HG02610 (cell line): ENCODE measurements around the gene PTCH2.
"Not testable (repeated sequence)": the region's sequence is repeated elsewhere in the genome, so short reads cannot be mapped to it uniquely, and the experiment has no call there.

ENCODE experiments used
- ATAC-seq: cut with Tn5 transposase; IDR thresholded peaks from one replicate; pipeline ENCODE4 v1.9.1; 2021; ENCODE audit warnings: mild to moderate bottlenecking, moderate library complexity; ENCODE audit not compliant: unreplicated experiment

Gene PTCH2

GRCh38 chr1:44839576-44839975 lies 3.5 kb downstream of the PTCH2 start:
- ATAC-seq: no peak

DNA sequence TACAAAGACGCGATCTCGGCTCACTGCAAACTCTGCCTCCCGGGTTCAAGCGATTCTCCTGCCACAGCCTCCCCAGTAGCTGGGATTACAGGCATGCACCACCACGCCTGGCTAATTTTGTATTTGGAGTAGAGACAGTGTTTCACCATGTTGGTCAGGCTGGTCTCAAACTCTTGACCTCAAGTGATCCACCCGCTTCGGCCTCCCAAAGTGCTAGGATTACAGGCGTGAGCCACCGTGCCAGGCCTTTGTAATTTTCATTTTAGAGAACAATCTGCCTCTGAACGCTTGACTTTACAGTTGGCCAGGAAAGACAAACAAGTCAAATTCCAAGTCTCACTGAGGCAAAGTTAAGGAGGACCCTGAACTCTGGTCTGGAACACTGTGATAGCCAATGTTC lies 4.8 kb downstream of the PTCH2 start:
- not testable (repeated sequence) for ATAC-seq

DNA sequence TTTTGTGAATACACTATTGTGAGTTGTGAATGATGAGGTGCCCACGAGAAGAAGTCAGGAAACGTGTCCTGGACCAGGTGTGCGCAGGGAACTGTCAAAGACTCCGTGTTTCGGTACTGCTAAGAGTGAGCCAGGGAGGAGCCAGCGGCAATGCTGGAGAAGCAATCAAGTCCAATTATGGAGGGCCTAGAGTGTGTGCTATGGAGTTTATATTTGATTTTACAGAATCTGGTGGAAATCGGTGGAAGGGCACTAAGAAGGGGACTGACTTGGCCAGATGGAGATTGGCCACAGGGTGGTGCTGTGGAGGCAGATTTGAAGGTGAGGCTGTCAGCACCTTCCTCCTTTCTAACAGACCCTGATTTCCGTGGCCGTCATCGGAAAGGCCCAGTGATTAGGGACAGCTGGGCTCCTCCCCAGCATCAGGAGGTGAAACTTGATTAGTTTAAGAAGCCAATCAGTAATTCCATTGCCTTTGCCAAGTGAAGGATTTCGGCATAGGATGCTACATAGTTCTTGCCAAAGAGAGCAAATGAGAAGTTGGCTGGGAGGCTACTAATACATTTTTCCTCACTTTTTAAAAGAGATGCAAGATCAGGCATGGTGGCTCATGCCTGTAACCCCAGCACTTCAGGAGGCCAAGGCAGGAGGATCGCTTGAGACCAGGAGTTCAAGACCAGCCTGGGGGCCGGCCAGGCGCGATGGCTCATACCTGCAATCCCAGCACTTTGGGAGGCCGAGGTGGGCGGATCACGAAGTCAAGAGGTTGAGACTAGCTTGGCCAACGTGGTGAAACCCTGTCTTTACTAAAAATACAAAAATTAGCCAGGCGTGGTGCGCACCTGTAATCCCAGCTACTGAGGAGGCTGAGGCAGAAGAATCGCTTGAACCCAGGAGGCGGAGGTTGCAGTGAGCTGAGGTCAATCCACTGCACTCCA lies 7.0 kb downstream of the PTCH2 start:
- peak; percentile 62 for ATAC-seq

GRCh38 chr1:44834328-44834727 lies 8.7 kb downstream of the PTCH2 start:
- ATAC-seq: no peak

GRCh38 chr1:44832056-44832705 lies 10.9 kb downstream of the PTCH2 start:
- ATAC-seq: no peak

- no peak for ATAC-seq
These were observed 11.5 kb downstream of the PTCH2 start for GRCh38 chr1:44831516-44831915.

GRCh38 chr1:44830900-44831304 lies 12.2 kb downstream of the PTCH2 start:
- no peak for ATAC-seq

- ATAC-seq: no peak
These were observed 13.3 kb downstream of the PTCH2 start for GRCh38 chr1:44829506-44830384.

GRCh38 chr1:44828841-44829440 lies 14.1 kb downstream of the PTCH2 start:
- ATAC-seq: no peak

DNA sequence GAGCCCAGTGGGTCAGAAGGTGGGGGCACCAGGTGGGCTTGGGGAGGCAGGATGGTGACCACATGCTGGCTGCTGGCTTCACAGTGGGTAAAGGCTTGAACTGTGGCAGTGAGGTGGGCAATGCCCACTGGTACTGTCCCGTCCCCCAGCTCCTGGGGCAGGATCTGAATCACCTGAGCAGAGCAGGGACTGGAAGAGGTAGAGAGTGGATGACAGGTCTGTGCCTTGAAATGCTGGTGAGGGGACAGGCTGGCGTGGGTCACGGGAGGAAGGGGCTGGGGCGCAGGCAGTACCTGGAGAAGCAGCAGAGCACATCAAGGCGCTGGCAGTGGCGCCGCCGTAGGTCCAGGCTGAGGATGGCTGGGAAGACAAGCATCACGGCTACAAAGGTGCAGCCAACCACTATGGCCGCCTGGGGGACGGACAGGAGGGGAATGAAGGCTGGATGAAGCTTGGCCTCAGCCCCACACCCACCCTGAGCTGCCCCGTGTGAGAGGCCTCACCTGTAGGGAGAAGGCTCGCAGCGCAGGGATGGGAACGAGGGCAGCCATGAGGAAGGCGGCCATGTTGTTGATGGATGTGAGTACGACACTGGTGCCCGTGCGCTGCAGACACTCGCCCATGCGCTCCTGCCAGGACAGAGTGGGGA lies 14.9 kb downstream of the PTCH2 start:
- ATAC-seq: no peak

DNA sequence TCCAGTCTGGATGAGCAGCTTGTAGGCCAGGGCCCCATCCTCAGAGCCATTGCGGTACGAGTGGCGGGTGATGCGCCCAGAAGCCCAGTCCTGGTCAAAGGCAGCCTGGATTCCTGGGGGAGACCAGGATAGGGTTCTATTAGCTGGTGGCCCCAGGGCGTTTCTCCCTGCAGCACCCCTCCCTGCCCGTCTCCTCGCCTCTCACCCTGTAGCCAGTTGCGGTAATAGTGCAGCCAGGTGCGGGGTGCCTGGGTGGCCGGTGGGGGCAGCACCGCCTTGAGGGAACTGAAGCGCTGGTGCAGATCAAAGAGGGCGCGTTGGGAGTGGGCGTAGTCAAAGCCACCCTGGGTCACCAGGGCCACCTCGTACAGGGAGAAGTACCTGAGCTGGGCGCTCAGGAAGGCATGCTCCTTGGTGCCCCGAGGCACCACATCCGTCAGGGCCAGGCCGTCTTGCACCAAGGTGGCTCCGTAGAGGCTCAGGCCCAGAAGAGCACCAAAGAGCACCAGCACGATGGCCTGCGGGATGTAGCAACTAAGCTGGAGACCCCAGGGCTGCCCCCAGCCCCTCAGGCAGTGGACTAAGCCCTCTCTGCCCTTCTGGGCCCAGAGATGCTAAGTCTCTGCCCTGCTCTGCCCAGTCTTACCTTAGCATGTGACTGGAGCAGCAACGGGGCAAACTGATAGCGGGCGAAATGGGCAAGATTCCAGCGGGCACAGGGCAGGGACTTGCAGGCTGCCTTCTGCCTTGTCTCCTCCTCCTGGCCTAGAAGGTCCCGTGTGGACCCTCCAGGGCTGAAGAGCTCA lies 15.7 kb downstream of the PTCH2 start:
- no peak for ATAC-seq

- ATAC-seq: no peak
These were observed 16.5 kb downstream of the PTCH2 start for GRCh38 chr1:44826375-44827196.

DNA sequence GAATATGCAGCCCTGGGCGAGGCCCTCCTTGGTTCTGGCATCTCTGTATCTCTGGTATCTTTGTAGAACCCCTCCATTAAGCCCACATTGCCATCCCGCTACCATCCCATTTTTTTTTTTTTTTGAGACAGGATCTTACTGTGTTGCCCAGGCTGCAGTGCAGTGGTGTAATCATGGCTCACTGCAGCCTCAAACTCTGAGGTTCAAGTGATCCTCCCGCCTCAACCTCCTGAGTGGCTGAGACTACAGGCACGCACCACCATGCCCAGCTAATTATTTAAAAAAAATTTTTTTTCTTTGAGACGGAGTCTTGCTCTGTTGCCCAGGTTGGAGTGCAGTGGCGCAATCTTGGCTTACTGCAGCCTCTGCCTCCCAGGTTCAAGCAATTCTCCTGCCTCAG lies 18.7 kb downstream of the PTCH2 start:
- ATAC-seq: not testable (repeated sequence)

GRCh38 chr1:44822981-44823451 lies 20.0 kb downstream of the PTCH2 start:
- ATAC-seq: no peak

GRCh38 chr1:44822131-44822701 lies 20.8 kb downstream of the PTCH2 start:
- ATAC-seq: no peak

- no peak for ATAC-seq
These were observed 21.8 kb downstream of the PTCH2 start for GRCh38 chr1:44821240-44821715.

DNA sequence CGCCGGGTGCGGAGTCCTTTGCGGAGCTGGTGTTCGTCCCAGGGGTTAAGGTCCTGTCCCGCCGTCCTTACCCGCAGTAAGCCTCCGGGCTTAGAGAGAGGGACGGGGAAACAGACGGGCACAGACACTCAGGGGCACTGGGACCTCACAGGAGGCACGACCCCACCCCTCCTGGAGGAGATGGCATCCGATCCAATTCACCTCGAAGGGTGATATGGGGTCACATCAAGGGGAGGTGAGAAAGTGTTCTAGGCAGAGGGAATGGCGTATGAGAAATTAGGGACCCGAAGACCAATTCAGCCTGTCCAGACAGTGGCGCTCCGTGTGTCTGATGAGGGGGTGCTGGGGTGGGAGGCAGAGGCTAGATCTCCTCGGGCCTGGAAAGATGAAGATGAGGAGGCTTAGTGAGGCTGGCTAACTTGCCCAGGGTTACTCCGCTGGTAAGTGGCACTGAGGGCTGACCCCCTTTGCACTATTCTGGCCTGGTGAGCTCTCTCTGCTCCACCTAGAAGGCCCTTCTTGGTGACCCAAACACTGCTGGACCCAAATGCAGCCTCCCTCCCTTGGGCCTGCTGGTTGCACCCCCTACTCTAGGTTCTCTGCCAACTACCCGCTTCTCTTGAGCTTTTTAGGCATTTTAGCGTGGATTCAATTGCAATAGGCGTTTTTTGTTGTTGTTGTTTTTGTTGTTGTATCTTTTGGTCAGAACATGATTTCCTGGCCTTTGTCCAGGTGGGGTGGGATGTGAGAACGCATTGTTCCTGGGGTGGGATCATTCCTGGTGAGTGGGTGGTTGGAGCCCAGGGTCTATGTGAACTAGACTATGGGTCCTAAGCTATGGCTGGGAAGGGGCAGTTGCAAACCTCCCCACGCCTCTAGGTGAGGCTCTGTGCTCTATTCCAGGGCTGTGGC lies 22.5 kb downstream of the PTCH2 start:
- ATAC-seq: no peak
